Bronchial epithelial cell (primary cell): Measurements from ENCODE around the gene ZNF611. TPM values are rescaled to one million over a fixed set of nuclear protein-coding genes. Genes with fewer than 3 reads are reported as not detected.
"Not testable (repeated sequence)": the region's sequence is repeated elsewhere in the genome, so short reads cannot be mapped to it uniquely, and the experiment has no call there.

Experiments
- DNase-seq: peaks from one replicate; pipeline ENCODE4 v3.0.0-alpha.2; 2010; ENCODE audit warnings: low read depth
- FAIRE-seq: peaks from 2 replicates; lab custom pipeline; 2011; peaks lifted over from hg19 to GRCh38; lab: Jason Lieb, UNC
- H3K27me3 ChIP-seq: 2 replicates; pipeline ENCODE4 v1.5.1; 2011; ENCODE audit warnings: low read length; ENCODE audit not compliant: control insufficient read depth, insufficient read depth
- H3K36me3 ChIP-seq: 2 replicates; pipeline ENCODE4 v1.5.1; 2011; ENCODE audit warnings: low read length; ENCODE audit not compliant: control insufficient read depth, insufficient read depth
- H3K4me3 ChIP-seq: 2 replicates; pipeline ENCODE4 v1.5.1; 2011; ENCODE audit warnings: mild to moderate bottlenecking, low read depth, low read length, control low read depth
- CTCF ChIP-seq: IDR thresholded peaks from 2 replicates; pipeline ENCODE4 v1.5.1; 2011; ENCODE audit warnings: mild to moderate bottlenecking, moderate library complexity, low read length, control low read depth, inconsistent platforms; ENCODE audit not compliant: insufficient read depth, severe bottlenecking
- total RNA-seq: library from RNA; depleted of rRNA; stranded (reverse); fragments of >200 nt; gene quantifications from 2 replicates; pipeline ENCODE4 v1.2.1, GENCODE V29; 2014

Gene ZNF611
- total RNA-seq, 1 donor from 2014 or later: 10.0 TPM

- no peak for TF ChIP-seq CTCF
- FAIRE-seq (no peak), DNase-seq (no peak)
- Histone ChIP-seq H3K27me3 (no peaks in the 10 kb centered on the region), H3K36me3 (peaks cover 2% of the 10 kb centered on the region), H3K4me3 (no peak overlapping the region)
Measured at GRCh38 chr19:52716522-52716921, 18.3 kb downstream of the ZNF611 start.

DNA sequence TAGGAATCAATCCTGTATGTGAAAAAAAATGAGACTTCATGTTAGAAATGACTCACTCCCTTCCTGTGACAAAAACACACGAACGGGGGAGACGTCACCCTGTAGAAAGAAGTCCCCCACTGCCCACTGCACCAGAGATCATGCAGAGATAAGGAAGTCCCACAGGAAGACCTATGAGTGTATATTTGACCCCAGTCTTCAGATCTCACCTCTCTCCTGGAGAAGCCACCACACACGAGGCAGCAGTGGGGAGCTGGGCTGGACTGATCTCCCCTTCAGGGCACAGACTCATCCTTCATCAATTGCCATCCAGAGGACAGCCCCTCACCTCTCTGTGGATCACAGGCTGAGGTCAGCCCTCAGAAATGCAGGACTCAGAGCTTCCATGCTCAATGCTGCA, 18.9 kb downstream of the ZNF611 start:
- H3K36me3 ChIP-seq, H3K27me3 ChIP-seq, H3K4me3 ChIP-seq, FAIRE-seq: not testable (repeated sequence)
- peak; percentile 9 for DNase-seq

DNA sequence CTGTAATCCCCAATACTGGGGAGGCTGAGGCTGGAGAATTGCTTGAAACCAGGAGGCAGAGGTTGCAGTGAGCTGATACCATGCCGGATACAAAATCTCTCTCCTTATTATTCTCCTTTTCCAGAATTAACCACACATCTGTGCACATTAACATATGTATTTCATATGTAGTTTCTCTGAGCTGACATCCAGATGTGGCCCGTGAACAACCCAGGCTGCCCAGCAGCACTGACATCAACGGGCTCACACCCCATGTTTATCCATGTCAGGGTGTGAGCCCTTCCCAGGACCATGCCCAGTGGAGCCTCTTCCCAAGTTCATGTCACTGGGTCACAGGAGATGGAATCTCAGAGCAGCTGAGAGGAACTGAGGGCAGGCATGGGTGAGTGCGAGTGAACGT, 19.5 kb downstream of the ZNF611 start:
- DNase-seq, FAIRE-seq, H3K4me3 ChIP-seq, H3K27me3 ChIP-seq, H3K36me3 ChIP-seq: not testable (repeated sequence)

- H3K4me3 ChIP-seq, H3K27me3 ChIP-seq, FAIRE-seq, H3K36me3 ChIP-seq, DNase-seq: not testable (repeated sequence)
Measured at GRCh38 chr19:52713051-52713450, 21.8 kb downstream of the ZNF611 start.

- FAIRE-seq, DNase-seq, H3K36me3 ChIP-seq, H3K4me3 ChIP-seq, H3K27me3 ChIP-seq: not testable (repeated sequence)
Measured at GRCh38 chr19:52711661-52712060, 23.2 kb downstream of the ZNF611 start.

- DNase-seq (no peak), FAIRE-seq (no peak)
- peaks cover 3% of the 10 kb centered on the region for H3K36me3 ChIP-seq
- TF ChIP-seq CTCF: no peak
- H3K4me3 ChIP-seq: no peak overlapping the region
- H3K27me3 ChIP-seq: no peaks in the 10 kb centered on the region
Measured at GRCh38 chr19:52710538-52710937, 24.3 kb downstream of the ZNF611 start.

- H3K27me3 ChIP-seq, H3K4me3 ChIP-seq, DNase-seq, FAIRE-seq, H3K36me3 ChIP-seq: not testable (repeated sequence)
Measured at GRCh38 chr19:52705615-52706014, 29.2 kb downstream of the ZNF611 start.

GRCh38 chr19:52703917-52704316, 30.9 kb downstream of the ZNF611 start:
- H3K4me3 ChIP-seq: no peak overlapping the region
- no peaks in the 10 kb centered on the region for H3K27me3 ChIP-seq
- H3K36me3 ChIP-seq: peaks cover 2% of the 10 kb centered on the region
- FAIRE-seq (no peak), DNase-seq (no peak)
- TF ChIP-seq CTCF: no peak
